NOMO-1 (cell line): ENCODE results near the gene LMF1.

Experiments used
- DNase-seq, 2 experiments: peaks; one replicate each; lab custom pipeline; 2025; ENCODE audit not compliant: unreplicated experiment in 2 of 2; lab: John Stamatoyannopoulos, UW

LMF1 gene

GRCh38 chr16:986411-986810, 15.6 kb upstream of the LMF1 start:
- no peak for DNase-seq

- DNase-seq = no peak
Measured at GRCh38 chr16:985646-986400, 15.0 kb upstream of the LMF1 start.

GRCh38 chr16:984736-985636, 14.2 kb upstream of the LMF1 start:
- DNase-seq = no peak

- no peak for DNase-seq
Measured at GRCh38 chr16:984121-984694, 13.4 kb upstream of the LMF1 start.

GRCh38 chr16:983044-984030, 12.6 kb upstream of the LMF1 start:
- no peak for DNase-seq

GRCh38 chr16:982145-983043, 11.6 kb upstream of the LMF1 start:
- DNase-seq = no peak

- DNase-seq = no peak
Measured at GRCh38 chr16:981695-982144, 10.9 kb upstream of the LMF1 start, which contains the start of gene SOX8. Gene SOX8, plus strand, starts transcription at chr16:981770. Its CDS starts 153 bp downstream, at chr16:981923.

GRCh38 chr16:980595-980854, 9.7 kb upstream of the LMF1 start:
- no peak for DNase-seq

- DNase-seq = no peak
Measured at GRCh38 chr16:979859-980594, 9.2 kb upstream of the LMF1 start.

- no peak for DNase-seq
Measured at GRCh38 chr16:979147-979546, 8.4 kb upstream of the LMF1 start.

GRCh38 chr16:978403-978802, 7.6 kb upstream of the LMF1 start:
- DNase-seq = no peak

- no peak for DNase-seq
Measured at GRCh38 chr16:977896-978295, 7.1 kb upstream of the LMF1 start.

GRCh38 chr16:977081-977701, 6.4 kb upstream of the LMF1 start:
- no peak for DNase-seq

- no peak for DNase-seq
Measured at GRCh38 chr16:976389-976931, 5.7 kb upstream of the LMF1 start.

- DNase-seq = no peak
Measured at GRCh38 chr16:975291-975690, 4.5 kb upstream of the LMF1 start.

- no peak for DNase-seq
Measured at GRCh38 chr16:974611-975261, 4.0 kb upstream of the LMF1 start.

- no peak for DNase-seq
Measured at GRCh38 chr16:974001-974601, 3.3 kb upstream of the LMF1 start.
